ENCODE data around the gene CAPN9. TPM values are rescaled to one million over a fixed set of nuclear protein-coding genes. Genes with fewer than 3 reads are reported as not detected.
A peak's percentile ranks its signal among the peaks of the same experiment; 100 is the strongest.

The CAPN9 gene
- total and polyA plus RNA-seq, 8 donors, result 0.84 to 5.0 (median 1.7) TPM

- Histone ChIP-seq H3K4me3 (no peak overlapping the region), H3K36me3 (no peaks in the 10 kb centered on the region), H3K27ac (peak overlapping the region in 1 of 2 donors; percentile 44), H3K27me3 (no peaks in the 10 kb centered on the region), H3K4me1 (peaks cover 0 to 6% of the 10 kb centered on the region in 2 donors), H3K9me3 (peaks cover 0 to under 1% of the 10 kb centered on the region in 2 donors)
- peak in 2 of 4 donors; percentile 82 to 90 for DNase-seq
- ATAC-seq, result peak; percentile 75
- intact Hi-C loops (cut with DNase I), result no loop called here
- no peak for TF ChIP-seq CTCF (IDR thresholded peaks at IDR 0.05)
Measured at GRCh38 chr1:230768903-230769570, 21.8 kb downstream of the CAPN9 start.

- no peaks in the 10 kb centered on the region for H3K27me3 ChIP-seq
- TF ChIP-seq CTCF (IDR thresholded peaks at IDR 0.05), result no peak
- H3K4me3 ChIP-seq, result no peak overlapping the region
- H3K4me1 ChIP-seq, result peaks cover 0 to 6% of the 10 kb centered on the region in 2 donors
- H3K36me3 ChIP-seq, result no peaks in the 10 kb centered on the region
- intact Hi-C loops (cut with DNase I), result no loop called here
- H3K27ac ChIP-seq, result no peak overlapping the region
- DNase-seq (no peak), ATAC-seq (no peak)
- H3K9me3 ChIP-seq, result no peaks in the 10 kb centered on the region
Measured at GRCh38 chr1:230770317-230770716, 23.1 kb downstream of the CAPN9 start.

GRCh38 chr1:230771773-230772354 lies 24.7 kb downstream of the CAPN9 start:
- TF ChIP-seq CTCF (IDR thresholded peaks at IDR 0.05), result no peak
- H3K36me3 ChIP-seq, result no peaks in the 10 kb centered on the region
- ATAC-seq (no peak), DNase-seq (no peak)
- intact Hi-C loops (cut with DNase I), result no loop called here
- no peak overlapping the region for H3K4me3 ChIP-seq
- no peak overlapping the region for H3K27ac ChIP-seq
- H3K27me3 ChIP-seq, result no peaks in the 10 kb centered on the region
- H3K4me1 ChIP-seq, result peaks cover 0 to 6% of the 10 kb centered on the region in 2 donors
- no peaks in the 10 kb centered on the region for H3K9me3 ChIP-seq

DNA sequence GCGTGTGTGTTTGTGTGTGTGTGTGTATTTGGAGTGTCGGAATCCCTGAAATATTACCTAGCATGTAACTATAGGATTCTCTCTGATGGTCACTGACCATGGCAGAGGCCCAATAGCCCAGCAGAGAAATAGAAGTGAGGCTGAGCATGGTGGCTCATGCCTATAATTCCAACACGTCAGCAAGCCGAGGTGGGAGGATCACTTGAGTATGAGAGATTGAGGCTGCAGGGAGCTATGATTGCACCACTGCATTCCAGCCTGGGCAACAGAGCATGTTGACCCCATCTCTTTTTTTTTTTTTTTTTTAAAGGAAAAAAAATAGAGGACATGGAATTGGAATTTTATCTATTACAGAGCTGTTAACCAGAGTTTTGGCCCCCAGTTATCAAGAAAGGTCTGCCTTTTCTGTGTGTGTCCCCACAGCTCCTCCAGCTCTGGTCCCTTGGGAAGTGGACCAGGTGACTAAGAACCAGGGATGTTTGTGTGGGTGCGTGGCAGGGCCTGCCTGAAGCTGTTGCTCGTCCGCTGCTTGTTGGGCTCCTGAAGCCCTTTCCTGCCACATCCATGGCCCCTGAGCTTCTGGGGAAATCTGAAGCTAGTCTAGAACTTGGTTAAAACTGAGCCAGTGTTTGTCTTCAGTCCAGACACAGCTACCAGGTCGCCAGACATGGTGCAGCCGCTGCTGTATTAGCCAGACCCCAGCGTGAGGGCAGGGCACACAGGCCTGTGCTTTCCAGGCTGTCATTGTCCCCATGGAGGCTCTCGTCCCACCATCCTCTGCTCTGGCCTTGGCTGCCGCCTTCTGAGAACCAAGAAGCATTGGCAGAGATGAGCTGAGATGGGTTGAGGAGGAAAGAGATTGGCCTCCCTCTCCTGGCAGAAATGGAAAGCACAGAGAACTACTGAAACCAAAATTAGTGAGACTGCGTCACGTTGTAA lies 25.5 kb downstream of the CAPN9 start:
- Histone ChIP-seq H3K4me1 (peaks cover 0 to 6% of the 10 kb centered on the region in 2 donors), H3K9me3 (no peaks in the 10 kb centered on the region), H3K27ac (no peak overlapping the region), H3K4me3 (no peak overlapping the region), H3K36me3 (no peaks in the 10 kb centered on the region), H3K27me3 (no peaks in the 10 kb centered on the region)
- ATAC-seq, result peak; percentile 57
- intact Hi-C loops (cut with DNase I), result no loop called here
- peak in 2 of 4 donors; percentile 56 to 72 for DNase-seq
- peak in 1 of 2 donors; percentile 23 for TF ChIP-seq CTCF (IDR thresholded peaks at IDR 0.05)

Data from left lung (tissue), 10 donors.